WTC11 (cell line): Measurements from ENCODE around the gene SLC9A9.

Source experiments
- ATF3 ChIP-seq: sonication (generic); formaldehyde crosslinking; conservative IDR thresholded peaks from 2 replicates; pipeline ENCODE4 v1.8.1; 2022; ENCODE audit warnings: mild to moderate bottlenecking, missing genetic modification reagents
- ATF6 ChIP-seq: sonication (generic); formaldehyde crosslinking; IDR thresholded peaks from 2 replicates; pipeline ENCODE4 v1.8.1; 2023; ENCODE audit warnings: mild to moderate bottlenecking, missing genetic modification reagents
- CBFB ChIP-seq: sonication (generic); formaldehyde crosslinking; IDR thresholded peaks from 2 replicates; pipeline ENCODE4 v1.8.1; 2022; ENCODE audit warnings: mild to moderate bottlenecking, low read depth, missing genetic modification reagents
- CTCF ChIP-seq: fragments of 200-600 bp; IDR thresholded peaks from 2 replicates; pipeline ENCODE4 v1.8.0; 2022; ENCODE audit warnings: antibody characterized with exemption
- E2F5 ChIP-seq: sonication (generic); formaldehyde crosslinking; IDR thresholded peaks from 2 replicates; pipeline ENCODE4 v1.8.1; 2022; ENCODE audit warnings: mild to moderate bottlenecking, moderate library complexity, missing genetic modification reagents
- FOXK1 ChIP-seq: sonication (generic); formaldehyde crosslinking; IDR thresholded peaks from 2 replicates; pipeline ENCODE4 v1.8.0; 2022; ENCODE audit warnings: mild to moderate bottlenecking, moderate library complexity, missing genetic modification reagents
- IRF1 ChIP-seq: sonication (generic); formaldehyde crosslinking; IDR thresholded peaks from 2 replicates; pipeline ENCODE4 v1.8.0; 2023; ENCODE audit warnings: missing genetic modification reagents
- KAT7 ChIP-seq: sonication (generic); formaldehyde crosslinking; IDR thresholded peaks from 2 replicates; pipeline ENCODE4 v1.8.1; 2023; ENCODE audit warnings: missing genetic modification reagents, mild to moderate bottlenecking, borderline replicate concordance
- MAX ChIP-seq: sonication (generic); formaldehyde crosslinking; IDR thresholded peaks from 2 replicates; pipeline ENCODE4 v1.8.0; 2022; ENCODE audit warnings: mild to moderate bottlenecking, missing genetic modification reagents
- MLX ChIP-seq: sonication (generic); formaldehyde crosslinking; IDR thresholded peaks from 2 replicates; pipeline ENCODE4 v1.8.1; 2023; ENCODE audit warnings: mild to moderate bottlenecking, missing genetic modification reagents, moderate library complexity
- PRDM15 ChIP-seq: sonication (generic); formaldehyde crosslinking; IDR thresholded peaks from 2 replicates; pipeline ENCODE4 v1.8.0; 2022; ENCODE audit warnings: missing genetic modification reagents

- no peak for TF ChIP-seq E2F5
- no peak for TF ChIP-seq KAT7 (CRISPR knock-in tag)
- TF ChIP-seq ATF3, result no peak
- TF ChIP-seq CTCF, result no peak
- no peak for TF ChIP-seq IRF1 (CRISPR knock-in tag)
- TF ChIP-seq MAX (CRISPR knock-in tag), result no peak
- no peak for TF ChIP-seq ATF6 (CRISPR knock-in tag)
- TF ChIP-seq MLX, result no peak
- TF ChIP-seq PRDM15 (CRISPR knock-in tag), result no peak
- no peak for TF ChIP-seq FOXK1 (CRISPR knock-in tag)
- no peak for TF ChIP-seq CBFB (CRISPR knock-in tag)
These were observed 344.9 kb downstream of the SLC9A9 start for GRCh38 chr3:143503325-143503885.
